HG03520 (cell line): Measurements from ENCODE around the gene SHCBP1.
A peak's percentile ranks its signal among the peaks of the same experiment; 100 is the strongest.
"Not testable (repeated sequence)": the region's sequence is repeated elsewhere in the genome, so short reads cannot be mapped to it uniquely, and the experiment has no call there.

Source experiments
- ATAC-seq: cut with Tn5 transposase; IDR thresholded peaks from one replicate; pipeline ENCODE4 v1.9.1; 2021; ENCODE audit warnings: mild to moderate bottlenecking, moderate library complexity; ENCODE audit not compliant: unreplicated experiment

The SHCBP1 gene

GRCh38 chr16:46620266-46621005, 743 bp downstream of the SHCBP1 start:
- ATAC-seq = peak; percentile 12

DNA sequence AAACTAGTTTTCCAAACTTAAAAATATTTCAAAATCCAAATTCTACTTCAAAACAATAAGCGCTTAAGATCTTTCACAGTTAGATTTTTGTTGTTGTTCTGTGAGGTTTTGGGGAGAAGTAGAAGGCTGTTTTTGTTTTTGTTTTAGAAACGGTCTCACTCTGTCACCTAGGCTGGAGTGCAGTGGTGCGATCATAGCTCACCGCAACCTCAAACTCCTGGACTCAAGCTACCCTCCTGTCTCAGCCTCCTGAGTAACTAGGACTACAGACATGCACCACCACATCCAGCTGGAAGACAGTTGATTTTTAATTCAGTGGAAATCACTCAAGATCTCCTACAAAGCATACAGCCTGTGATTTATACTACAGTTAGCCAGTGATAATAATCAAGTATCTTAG, 2.7 kb downstream of the SHCBP1 start:
- peak; percentile 36 for ATAC-seq

- no peak for ATAC-seq
These were observed 7.2 kb downstream of the SHCBP1 start for GRCh38 chr16:46614006-46614405.

- ATAC-seq = no peak
These were observed 7.8 kb downstream of the SHCBP1 start for GRCh38 chr16:46613352-46613751.

- peak; percentile 86 for ATAC-seq
These were observed 9.1 kb downstream of the SHCBP1 start for GRCh38 chr16:46612121-46612520.

DNA sequence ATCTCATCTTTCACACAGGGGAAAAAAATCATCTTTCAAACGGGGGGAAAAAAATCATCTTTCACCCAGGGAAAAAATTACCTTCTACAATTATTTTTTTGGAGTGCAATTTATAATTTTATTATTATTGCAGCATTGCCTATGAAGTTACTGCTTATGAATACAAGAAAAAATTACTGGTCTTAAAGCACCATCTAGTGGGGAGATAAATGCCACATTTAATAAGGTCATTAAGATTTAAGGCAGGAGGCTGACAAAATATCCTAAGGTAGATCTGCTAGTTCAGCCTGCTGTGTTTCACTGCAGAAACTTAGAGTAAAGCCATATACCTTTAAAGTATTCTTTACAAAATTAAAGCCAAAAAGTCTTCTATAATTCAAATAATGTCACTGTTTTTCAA, 13.7 kb downstream of the SHCBP1 start:
- no peak for ATAC-seq

GRCh38 chr16:46606231-46606630, 14.9 kb downstream of the SHCBP1 start:
- no peak for ATAC-seq

- no peak for ATAC-seq
These were observed 29.9 kb downstream of the SHCBP1 start for GRCh38 chr16:46591257-46591656.

- no peak for ATAC-seq
These were observed 35.1 kb downstream of the SHCBP1 start for GRCh38 chr16:46586011-46586577.

DNA sequence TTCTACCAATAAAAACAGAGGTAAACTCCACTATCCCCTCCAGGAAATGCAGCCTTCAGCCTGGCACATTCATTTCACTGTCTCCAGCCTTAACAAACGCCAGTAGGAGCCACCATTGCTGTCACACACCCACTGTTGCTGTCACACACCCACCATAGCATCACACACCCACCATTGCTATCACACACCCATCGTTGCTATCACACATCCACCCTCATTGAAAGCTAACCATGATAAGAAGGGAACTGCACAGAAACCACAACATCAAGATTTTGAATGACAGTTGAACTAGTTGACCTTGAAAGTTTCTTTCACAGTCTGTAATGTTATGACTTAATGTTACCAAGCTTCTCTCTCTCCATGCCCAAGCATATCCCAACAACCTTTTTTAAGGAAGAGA, 38.1 kb downstream of the SHCBP1 start:
- ATAC-seq = no peak

DNA sequence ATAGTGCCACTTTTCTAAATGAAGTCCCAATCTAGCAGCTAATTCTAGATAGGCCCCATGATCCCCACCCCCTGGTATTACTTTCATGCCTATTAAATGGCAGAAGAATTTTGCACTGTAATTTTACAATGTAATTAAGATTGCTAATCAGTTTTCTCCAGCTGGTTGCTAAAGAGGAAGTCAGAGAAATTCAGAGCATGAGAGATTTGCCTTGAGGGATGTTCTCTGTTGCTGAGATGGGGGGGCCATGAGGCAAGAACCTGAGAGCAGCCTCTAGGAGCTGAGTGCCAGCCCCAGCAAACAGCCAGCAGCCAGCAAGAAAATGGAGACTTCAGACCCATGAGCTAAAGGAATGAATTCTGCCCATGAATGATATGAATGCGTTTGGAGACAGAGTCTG, 38.9 kb downstream of the SHCBP1 start:
- no peak for ATAC-seq

GRCh38 chr16:46577988-46578579, 43.1 kb downstream of the SHCBP1 start:
- ATAC-seq = no peak

DNA sequence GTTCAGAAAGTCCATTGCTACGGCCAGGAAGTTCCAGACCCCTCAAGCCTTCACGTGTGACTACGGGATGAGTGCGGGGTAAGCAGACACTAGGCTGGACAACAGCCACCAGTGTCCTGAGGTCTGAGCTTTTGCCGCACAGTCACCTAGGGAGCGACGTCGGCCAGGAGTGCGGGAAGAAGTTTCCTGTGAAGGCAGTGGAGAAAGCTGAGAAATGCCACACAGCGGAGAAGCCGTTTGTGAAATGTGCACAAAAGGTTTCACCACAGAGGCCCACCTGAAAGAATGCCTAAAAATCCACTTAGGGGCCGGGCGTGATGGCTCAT, 47.4 kb downstream of the SHCBP1 start:
- no peak for ATAC-seq

DNA sequence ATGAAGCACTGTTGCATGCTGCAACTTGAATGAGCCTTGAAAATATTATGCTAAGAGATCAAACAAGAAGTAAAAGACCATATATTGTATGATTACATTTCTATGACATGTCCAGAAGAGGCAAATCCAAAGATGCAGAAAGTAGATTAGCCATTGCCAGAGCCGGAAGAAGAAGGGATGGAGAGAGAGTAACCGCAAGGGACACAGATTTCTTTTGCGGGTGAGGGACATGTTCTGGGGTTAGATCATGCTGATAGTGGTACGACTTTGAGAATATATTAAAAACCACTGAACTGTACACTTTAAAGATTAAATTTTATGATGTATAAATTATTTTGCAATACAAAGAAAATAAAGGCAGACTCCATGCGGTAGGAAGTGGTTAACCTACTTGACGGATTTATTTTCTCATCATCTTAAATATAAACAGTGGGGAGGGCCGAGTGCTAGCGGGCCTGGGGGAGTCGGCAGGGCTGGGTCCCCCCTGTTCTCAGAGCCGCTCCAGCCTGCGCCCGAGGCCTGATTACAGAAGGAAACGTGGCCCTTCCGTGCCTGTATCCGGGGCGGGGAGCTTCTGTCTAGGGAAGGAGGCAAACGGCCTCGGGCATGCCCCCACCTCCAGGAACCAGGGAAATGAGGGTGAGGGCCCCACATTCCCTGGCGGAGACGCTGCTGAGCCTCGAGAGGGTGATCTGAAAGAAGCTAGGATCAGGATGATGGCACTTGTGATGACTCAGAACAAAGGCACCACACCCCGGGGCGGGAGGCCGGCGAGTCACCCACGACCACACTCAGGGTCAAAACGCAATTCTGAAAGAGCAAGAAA, 48.0 kb downstream of the SHCBP1 start:
- no peak for ATAC-seq

DNA sequence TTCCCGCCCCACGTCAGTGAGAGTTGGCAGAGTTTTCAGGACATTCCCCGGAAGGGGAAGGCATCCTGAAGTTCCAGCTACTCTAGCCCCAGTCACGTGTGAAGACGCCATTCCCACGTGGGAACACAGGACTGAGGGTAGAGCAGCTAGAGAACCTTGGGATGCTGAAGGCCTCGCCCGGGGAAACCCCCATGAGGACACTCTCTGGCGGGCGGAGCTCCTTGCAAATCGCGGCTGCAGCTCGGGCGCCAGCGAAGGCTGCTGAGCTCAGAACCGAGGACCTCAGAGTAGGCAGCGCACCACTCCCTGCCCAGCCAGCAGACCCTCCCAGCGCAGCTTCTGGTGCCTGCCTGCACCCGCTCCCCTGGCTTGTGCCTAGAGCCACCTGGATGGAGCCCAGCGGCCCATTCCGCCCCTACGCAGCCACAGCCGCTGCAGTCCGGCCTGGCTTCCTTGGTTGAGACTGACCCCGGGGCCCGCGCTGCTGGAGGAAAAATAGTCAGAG, 51.9 kb downstream of the SHCBP1 start:
- ATAC-seq = no peak

DNA sequence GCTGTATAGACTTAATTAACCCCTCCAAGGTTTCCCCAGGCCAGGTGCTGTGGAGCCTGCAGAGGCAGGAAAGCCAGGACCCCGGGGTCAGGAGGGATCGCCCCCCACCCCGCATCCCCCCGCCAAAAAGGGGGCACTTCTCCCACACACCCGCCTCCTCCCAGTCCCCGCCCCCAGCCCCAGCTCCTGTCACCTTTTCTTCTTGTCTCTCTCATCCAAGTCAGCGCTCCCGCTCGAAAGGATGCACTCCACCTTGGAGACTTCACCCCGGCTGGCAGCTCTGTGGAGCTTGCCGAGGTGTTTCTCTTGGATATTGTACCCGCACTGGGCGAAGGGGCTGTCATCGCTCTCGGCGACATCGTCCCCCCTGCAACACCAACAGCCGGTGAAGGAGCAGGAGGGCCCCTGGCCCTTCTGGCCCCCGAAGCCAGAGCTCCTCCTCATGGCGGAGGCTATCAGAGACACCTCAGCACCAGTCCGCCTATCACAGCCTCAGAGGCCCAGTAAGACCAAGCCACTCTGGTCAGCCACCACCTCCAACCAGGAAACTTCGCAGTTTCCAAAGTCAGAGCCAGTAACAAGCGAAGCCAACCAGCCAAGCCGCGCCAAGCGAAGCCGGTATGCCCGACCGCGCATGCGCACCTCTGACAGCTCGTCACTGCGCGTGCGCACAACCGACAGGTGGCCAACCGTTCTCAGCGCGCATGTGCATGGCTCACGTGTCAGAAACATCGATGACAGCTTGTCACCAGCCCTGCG, 52.5 kb downstream of the SHCBP1 start:
- no peak for ATAC-seq

GRCh38 chr16:46562979-46563378, 58.2 kb downstream of the SHCBP1 start:
- ATAC-seq = no peak

DNA sequence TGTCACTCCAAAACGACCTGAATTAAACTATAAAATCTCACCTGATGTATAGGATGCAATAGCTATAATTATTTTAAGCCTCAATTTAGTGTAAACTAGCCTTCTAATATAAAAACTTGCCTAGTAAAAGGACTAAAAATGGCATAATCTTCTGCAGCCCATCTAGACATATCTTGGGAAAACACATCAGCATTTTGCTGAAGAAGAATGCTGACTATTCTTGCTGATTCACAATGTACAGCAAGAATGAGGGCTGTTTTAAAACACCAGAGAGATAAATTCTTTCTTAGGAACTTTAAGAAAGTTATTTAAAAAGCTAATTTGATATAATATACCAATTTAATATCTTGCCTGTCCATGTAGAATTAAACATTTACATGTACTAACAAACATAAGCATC, 63.2 kb downstream of the SHCBP1 start:
- ATAC-seq = no peak

GRCh38 chr16:46555951-46556350, 65.2 kb downstream of the SHCBP1 start:
- no peak for ATAC-seq

- not testable (repeated sequence) for ATAC-seq
These were observed 66.7 kb downstream of the SHCBP1 start for GRCh38 chr16:46554435-46554834.

GRCh38 chr16:46549477-46549876, 71.7 kb downstream of the SHCBP1 start:
- no peak for ATAC-seq
